Measurements from ENCODE around the gene GARNL3. TPM values are rescaled to one million over a fixed set of nuclear protein-coding genes. Genes with fewer than 3 reads are reported as not detected.

The GARNL3 gene
- total and polyA plus RNA-seq, 2 donors (not counting 3 experiments of a cell fraction or from before 2014, with no cell fraction given) = 1.4 to 8.3 TPM

- Histone ChIP-seq H3K4me1 (ENCODE audit: control insufficient read depth, extremely low read depth, insufficient read depth, low read length) (peaks cover 5% of the 10 kb centered on the region), H3K9me3 (replicated peaks; ENCODE audit: control insufficient read depth, insufficient read depth, low read length) (no peaks in the 10 kb centered on the region), H3K27me3 (ENCODE audit: control insufficient read depth in 2 of 2, insufficient read depth in 2 of 2, low read length in 2 of 2) (no peaks in the 10 kb centered on the region), H3K4me3 (replicated peaks in 1 of 3; ENCODE audit: insufficient read depth in 1 of 3, low read depth in 1 of 3, low read length in 3 of 3) (no peak overlapping the region), H4K20me1 (replicated peaks; ENCODE audit: control insufficient read depth, extremely low read depth, insufficient read depth, low read length) (no peaks in the 10 kb centered on the region), H3K9ac (replicated peaks; ENCODE audit: extremely low read depth, insufficient read depth, low read length) (no peak overlapping the region), H3K36me3 (ENCODE audit: control insufficient read depth in 2 of 2, extremely low read depth in 1 of 2, insufficient read depth in 2 of 2, low read length in 2 of 2) (no peaks in the 10 kb centered on the region), H3K79me2 (ENCODE audit: control insufficient read depth, insufficient read depth, low read length) (no peaks in the 10 kb centered on the region), H3K27ac (ENCODE audit: insufficient read depth, low read depth, low read length) (no peak overlapping the region), H3K9me1 (replicated peaks; ENCODE audit: control insufficient read depth, extremely low read depth, insufficient read depth, low read length) (no peaks in the 10 kb centered on the region), H3K4me2 (ENCODE audit: insufficient read depth, low read length) (no peak overlapping the region), H2AFZ (ENCODE audit: low read depth, low read length) (no peak overlapping the region)
- intact Hi-C loops (cut with micrococcal nuclease) = loop anchor here (2.0 kb wide), 1 partner anchor 27 kb away; no protein-coding TSS in a partner anchor
- dilution Hi-C loops (cut with MboI; ENCODE audit: extremely low pct_ligation_motif_present, low sequenced_read_pairs) = no loop called here
- CTCF ChIA-PET = interaction anchor here (0.7 to 2.7 kb wide), 4 partner anchors 10 to 38 kb away, joined by 3 to 15 read pairs (median 13); no protein-coding TSS in a partner anchor
- no peak for TF ChIP-seq EZH2 (IDR thresholded peaks at IDR 0.05; ENCODE audit: borderline replicate concordance, low read depth, low read length, severe bottlenecking)
- DNase-seq (ENCODE audit: low read depth, low spot score) (no peak), FAIRE-seq (no peak)
- POLR2A ChIA-PET = interaction anchor here (1.0 kb wide), 1 partner anchor 114 kb away, joined by 3 read pairs; the partner anchor contains the start of gene ZNF79
- BruUV-seq (replicated peaks) = no TSS peak
These were observed 45.1 kb downstream of the GARNL3 start for GRCh38 chr9:127309715-127310114.

DNA sequence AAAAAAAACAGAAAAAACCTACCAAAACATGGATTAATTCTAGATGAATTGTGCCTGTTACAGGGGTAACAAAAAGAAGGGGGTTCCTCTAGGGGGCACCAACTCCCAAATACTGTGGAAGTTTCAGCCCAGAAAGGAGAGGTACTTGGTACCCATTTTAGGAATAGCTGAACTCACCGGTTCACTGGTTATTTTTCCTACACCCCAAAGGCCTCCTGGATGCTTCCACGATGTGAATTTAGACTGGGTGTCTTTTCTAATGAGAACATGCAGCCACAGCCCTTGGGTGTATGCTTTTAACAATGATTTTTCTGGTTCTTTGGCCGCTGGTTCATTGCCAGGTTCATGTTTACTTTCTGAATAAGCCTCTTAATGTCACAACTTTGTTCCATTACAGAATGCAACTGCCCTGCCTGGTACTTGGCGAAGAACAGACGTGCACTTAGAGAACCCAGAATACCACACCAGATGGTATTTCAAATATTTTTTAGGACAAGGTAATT is 46.7 kb downstream of the GARNL3 start:
- H3K36me3 ChIP-seq (ENCODE audit: control insufficient read depth in 2 of 2, extremely low read depth in 1 of 2, insufficient read depth in 2 of 2, low read length in 2 of 2) = no peaks in the 10 kb centered on the region
- no TSS peak for BruUV-seq (replicated peaks)
- ChIA-PET POLR2A (no interaction called here), CTCF (interaction anchor here (0.6 to 1.9 kb wide), 22 partner anchors 9 to 370 kb away, joined by 3 to 42 read pairs (median 5); partner anchors contain the start of gene SLC2A8)
- peaks cover 5% of the 10 kb centered on the region for H3K4me1 ChIP-seq (ENCODE audit: control insufficient read depth, extremely low read depth, insufficient read depth, low read length)
- H3K27me3 ChIP-seq (ENCODE audit: control insufficient read depth in 2 of 2, insufficient read depth in 2 of 2, low read length in 2 of 2) = no peaks in the 10 kb centered on the region
- H2AFZ ChIP-seq (ENCODE audit: low read depth, low read length) = peak overlapping the region; percentile 71
- dilution Hi-C loops (cut with MboI; ENCODE audit: extremely low pct_ligation_motif_present, low sequenced_read_pairs) = no loop called here
- H3K4me3 ChIP-seq (replicated peaks in 1 of 3; ENCODE audit: insufficient read depth in 1 of 3, low read depth in 1 of 3, low read length in 3 of 3) = no peak overlapping the region
- no peak overlapping the region for H3K27ac ChIP-seq (ENCODE audit: insufficient read depth, low read depth, low read length)
- TF ChIP-seq JUN (IDR thresholded peaks at IDR 0.05; ENCODE audit: borderline replicate concordance, insufficient read depth, insufficient read length, low read depth) = no peak
- TF ChIP-seq, protein P1, sequence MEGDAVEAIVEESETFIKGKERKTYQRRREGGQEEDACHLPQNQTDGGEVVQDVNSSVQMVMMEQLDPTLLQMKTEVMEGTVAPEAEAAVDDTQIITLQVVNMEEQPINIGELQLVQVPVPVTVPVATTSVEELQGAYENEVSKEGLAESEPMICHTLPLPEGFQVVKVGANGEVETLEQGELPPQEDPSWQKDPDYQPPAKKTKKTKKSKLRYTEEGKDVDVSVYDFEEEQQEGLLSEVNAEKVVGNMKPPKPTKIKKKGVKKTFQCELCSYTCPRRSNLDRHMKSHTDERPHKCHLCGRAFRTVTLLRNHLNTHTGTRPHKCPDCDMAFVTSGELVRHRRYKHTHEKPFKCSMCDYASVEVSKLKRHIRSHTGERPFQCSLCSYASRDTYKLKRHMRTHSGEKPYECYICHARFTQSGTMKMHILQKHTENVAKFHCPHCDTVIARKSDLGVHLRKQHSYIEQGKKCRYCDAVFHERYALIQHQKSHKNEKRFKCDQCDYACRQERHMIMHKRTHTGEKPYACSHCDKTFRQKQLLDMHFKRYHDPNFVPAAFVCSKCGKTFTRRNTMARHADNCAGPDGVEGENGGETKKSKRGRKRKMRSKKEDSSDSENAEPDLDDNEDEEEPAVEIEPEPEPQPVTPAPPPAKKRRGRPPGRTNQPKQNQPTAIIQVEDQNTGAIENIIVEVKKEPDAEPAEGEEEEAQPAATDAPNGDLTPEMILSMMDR (IDR thresholded peaks at IDR 0.05; ENCODE audit: extremely low read depth in 1 of 2, insufficient read depth in 1 of 2, low read depth in 1 of 2, low read length in 2 of 2) = peak; percentile 44 to 56
- FAIRE-seq = no peak
- no peak overlapping the region for H3K9ac ChIP-seq (replicated peaks; ENCODE audit: extremely low read depth, insufficient read depth, low read length)
- no peaks in the 10 kb centered on the region for H3K79me2 ChIP-seq (ENCODE audit: control insufficient read depth, insufficient read depth, low read length)
- no peaks in the 10 kb centered on the region for H4K20me1 ChIP-seq (replicated peaks; ENCODE audit: control insufficient read depth, extremely low read depth, insufficient read depth, low read length)
- intact Hi-C loops (cut with micrococcal nuclease) = loop anchor here (1.0 to 2.0 kb wide), 5 partner anchors 26 to 107 kb away; no protein-coding TSS in a partner anchor
- H3K9me3 ChIP-seq (replicated peaks; ENCODE audit: control insufficient read depth, insufficient read depth, low read length) = no peaks in the 10 kb centered on the region
- DNase-seq (ENCODE audit: low read depth, low spot score) = peak; percentile 74
- H3K4me2 ChIP-seq (ENCODE audit: insufficient read depth, low read length) = peak overlapping the region; percentile 13
- H3K9me1 ChIP-seq (replicated peaks; ENCODE audit: control insufficient read depth, extremely low read depth, insufficient read depth, low read length) = no peaks in the 10 kb centered on the region
